Stimulated activated naive CD8-positive, alpha-beta T cell treated with anti-CD3 and anti-CD28 coated beads, Interleukin-15, Interleukin-2, amounts not matched to agents 100 U/mL and 50 U/mL, for 24 hours (primary cell): ENCODE measurements around the gene QDPR.
"Not testable (repeated sequence)": the region's sequence is repeated elsewhere in the genome, so short reads cannot be mapped to it uniquely, and the experiment has no call there.

Experiments
- ATAC-seq: fragments of 150-1000 bp; cut with Tn5 transposase; one replicate; pipeline ENCODE4 v1.10.0; 2021
- DNase-seq: peaks from one replicate; pipeline ENCODE4 v3.0.0; 2021

Gene QDPR

DNA sequence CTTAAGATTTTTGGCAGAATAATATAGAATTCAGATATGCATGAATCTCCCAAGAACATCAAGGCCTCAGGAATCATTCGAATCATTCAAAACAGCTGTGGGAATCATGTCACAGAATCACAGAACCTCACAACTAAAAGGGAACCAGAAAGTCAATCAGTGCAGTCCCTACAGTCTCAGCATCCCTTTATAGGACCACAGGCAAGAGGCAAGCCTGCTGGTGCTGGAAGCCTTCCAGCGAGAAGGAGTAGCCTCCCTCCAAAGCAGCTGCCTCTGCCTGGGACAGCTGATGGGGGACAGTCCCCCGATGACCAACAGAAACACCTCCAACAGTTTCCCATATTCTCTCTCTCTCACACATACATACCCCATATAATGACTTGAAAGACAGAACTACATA lies 20.7 kb downstream of the QDPR start:
- DNase-seq, result no peak
- ATAC-seq, result no peak

DNA sequence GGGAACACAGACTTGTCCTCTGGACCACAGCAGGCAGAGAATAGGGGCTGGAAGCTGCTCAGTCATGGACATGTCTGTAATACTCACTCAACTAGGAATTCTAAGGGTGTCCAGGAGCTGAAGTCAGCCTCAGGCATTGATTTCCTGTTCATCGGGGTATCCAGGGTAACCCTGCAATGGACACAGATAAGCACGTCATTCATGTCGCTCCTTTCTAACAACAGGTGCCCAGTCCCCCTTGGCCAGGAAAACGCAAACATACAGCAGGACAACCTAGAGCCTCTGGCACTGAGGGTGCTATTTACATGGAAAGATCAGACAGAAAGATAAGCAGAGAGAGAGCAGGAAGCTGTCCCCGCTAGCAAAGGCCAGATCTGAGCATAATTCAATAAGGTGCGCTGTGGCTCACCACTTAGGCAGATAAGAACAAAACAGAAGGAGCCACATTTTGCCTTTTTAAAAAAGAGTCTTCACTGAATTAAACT lies 21.3 kb downstream of the QDPR start:
- no peak for DNase-seq
- no peak for ATAC-seq

GRCh38 chr4:17489721-17490120 lies 22.2 kb downstream of the QDPR start:
- DNase-seq (no peak), ATAC-seq (no peak)

DNA sequence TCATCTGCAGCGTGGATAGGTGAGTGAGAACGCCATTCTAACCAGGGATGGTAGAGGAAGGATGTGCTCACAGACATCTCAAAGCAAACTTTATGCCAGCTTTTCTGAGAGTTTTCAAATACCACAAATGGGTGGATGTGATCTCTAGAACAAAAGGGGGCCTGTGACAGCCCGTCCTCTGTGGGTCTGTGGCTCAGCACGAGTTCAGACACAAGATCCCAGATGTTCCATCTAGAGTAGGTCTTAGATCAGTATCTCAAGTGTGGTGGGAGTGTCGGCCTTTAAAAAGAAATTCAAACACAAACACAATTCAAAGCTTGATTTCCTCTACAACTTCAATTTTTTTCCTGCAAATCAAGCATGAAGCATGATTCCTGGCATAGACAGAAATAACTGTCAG lies 22.8 kb downstream of the QDPR start:
- ATAC-seq (no peak), DNase-seq (no peak)

DNA sequence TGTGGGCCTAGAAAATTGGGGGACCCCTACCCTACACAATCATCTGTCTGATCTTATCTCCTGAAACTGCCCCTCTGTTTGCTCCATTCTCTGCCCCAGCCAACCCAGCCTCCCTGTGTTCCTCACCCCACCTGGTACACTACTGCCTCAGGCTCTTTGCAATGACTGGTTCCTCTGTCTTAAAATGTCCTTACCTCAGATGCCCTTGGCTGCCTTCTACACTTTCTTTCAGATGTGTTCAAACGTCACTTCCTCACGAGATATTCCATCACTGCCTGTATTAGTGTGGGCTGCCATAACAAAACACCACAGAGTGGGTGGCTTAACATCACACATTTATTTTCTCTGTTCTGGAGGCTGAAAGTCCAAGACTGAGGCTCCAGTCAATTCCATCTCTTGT lies 29.2 kb downstream of the QDPR start:
- DNase-seq (no peak), ATAC-seq (no peak)

DNA sequence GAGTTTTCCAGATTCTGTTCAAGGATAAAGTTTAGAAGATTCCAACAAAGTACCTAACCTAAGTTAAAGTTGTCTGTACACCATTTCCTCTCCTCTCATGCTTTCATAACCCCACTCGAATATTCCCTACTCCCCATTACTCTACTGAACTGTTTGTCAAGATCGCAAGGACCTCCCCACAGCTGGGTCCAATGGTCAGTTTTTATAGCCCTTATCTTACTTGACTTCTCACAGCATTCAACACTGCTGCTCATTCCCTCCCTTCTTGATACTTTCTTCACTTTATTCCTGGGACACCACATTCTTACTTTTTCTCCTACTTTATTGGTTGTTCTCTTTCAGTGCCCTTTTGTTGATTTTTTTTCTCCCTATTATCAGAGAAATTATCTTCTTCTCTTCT lies 30.9 kb downstream of the QDPR start:
- DNase-seq (no peak), ATAC-seq (no peak)

- DNase-seq (no peak), ATAC-seq (no peak)
Measured at GRCh38 chr4:17480210-17480927, 31.5 kb downstream of the QDPR start.

GRCh38 chr4:17477774-17478472 lies 34.0 kb downstream of the QDPR start:
- ATAC-seq, result no peak
- no peak for DNase-seq

DNA sequence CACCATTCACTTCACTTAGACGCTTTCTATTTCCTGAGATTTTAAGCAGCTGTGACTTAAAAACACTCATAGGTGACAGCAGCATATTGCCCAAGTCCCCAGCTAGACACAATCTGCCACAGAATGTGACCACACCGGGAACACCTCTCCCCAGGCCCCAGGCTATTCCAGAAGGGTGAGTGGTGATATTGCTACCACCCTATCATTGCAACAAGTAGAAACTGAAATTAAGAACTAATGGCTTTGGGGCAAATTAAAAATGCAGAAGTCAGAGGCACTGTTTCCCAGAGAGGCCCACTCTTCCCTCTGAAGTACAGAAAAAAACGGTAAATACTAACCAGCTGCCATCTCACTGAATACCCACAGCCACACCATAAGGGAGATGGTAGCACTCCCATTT lies 35.0 kb downstream of the QDPR start:
- ATAC-seq (no peak), DNase-seq (no peak)

DNA sequence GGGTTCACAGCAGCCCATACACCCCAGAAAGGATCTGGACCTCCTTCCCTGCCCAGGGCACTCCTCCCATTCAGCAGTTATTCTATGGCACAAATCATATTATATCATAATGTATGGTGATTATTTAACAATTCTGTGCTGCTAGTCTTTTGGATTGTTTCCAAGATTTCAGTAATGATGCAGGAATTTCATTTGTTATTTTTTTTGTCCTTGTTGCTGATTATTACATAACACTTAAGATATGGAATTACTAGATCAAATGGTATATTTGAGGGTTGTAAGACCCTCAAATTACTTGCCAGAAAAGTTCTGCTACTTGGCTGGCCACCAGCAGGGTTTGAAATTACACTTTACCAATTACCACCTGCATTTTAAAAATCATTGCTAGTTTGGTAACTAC lies 36.4 kb downstream of the QDPR start:
- ATAC-seq (no peak), DNase-seq (no peak)

DNA sequence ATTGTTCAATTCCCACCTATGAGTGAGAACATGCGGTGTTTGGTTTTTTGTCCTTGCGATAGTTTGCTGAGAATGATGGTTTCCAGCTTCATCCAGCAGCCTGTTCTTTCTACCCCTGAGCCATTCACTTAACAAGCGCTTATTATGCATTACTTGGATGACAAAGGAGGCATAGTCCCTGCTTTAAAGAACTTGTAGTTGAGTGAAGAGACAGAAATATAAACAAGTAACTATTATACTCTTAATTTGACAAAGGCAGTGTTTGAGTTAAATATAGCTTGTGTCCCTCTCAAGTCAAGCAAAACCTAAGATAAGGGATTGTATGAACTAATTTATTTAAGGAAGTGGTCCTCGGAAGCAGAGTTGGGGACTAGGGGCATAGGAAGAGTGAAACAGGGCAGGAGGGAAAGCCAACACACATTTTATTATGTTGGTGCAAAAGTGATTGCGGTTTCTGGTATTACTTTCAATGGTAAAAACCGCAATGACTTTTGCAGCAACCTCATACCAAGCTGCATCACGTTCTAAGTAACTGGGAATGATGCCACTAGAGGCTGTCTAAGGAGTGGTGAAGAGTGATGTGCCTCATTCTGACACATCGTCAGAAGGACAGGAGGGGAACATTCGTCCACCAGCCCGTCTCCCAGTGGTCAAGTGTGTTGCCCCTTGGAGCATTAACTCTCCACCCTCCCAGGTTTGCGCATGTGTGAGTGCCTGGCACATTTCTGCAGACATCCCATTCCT lies 41.8 kb downstream of the QDPR start:
- DNase-seq (no peak), ATAC-seq (no peak)

DNA sequence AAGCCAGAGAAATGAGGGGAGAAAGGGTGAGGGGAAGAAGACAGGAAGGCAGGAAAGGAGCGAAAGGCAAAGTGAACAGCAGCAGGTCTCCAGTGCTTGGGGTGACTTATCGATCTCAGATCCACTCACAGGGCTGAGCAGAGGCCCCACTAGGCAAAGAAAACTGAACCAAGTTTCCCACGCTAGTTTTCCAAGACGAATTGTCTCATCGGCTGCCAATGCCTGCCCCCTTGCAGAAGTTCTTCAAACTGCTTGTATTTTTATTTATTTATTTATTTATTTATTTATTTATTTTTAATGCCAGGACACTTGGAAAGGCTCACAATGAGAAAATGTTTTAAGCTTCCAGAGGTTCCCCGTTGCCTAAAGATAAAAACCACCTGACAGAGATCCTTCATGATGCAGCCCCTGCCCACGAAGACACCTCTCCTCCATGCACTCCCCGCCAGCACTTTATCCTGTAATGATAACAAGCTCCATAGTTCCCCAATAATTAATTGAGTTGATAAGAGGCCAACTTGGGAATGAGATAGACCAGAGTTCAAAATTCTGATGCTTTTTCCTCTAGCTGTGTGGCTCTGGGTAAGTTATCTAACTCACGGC lies 43.2 kb downstream of the QDPR start:
- DNase-seq (no peak), ATAC-seq (no peak)

DNA sequence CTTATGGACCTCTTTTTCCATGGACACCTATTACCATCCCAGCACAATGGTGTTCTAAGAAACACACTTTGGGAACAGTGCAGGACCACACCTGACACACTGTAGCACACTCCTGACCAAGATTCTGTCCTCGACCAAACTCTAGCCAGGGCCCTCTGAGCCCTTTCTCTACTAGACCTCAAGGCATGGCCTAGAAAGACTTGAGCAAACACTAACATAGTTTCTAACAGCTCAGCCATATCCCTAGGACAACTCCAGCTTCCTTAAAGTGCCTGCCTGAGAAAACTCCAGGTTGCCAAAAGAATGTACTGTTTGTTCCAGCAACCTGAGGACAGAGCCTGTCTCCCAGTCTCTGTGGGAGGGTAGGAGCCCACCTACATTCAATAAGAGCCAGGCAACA lies 48.3 kb downstream of the QDPR start:
- DNase-seq, result no peak
- no peak for ATAC-seq

- ATAC-seq (no peak), DNase-seq (no peak)
Measured at GRCh38 chr4:17450269-17450804, 61.6 kb downstream of the QDPR start.

- no peak for ATAC-seq
- DNase-seq, result no peak
Measured at GRCh38 chr4:17448689-17449088, 63.2 kb downstream of the QDPR start.

GRCh38 chr4:17447675-17448298 lies 64.1 kb downstream of the QDPR start:
- ATAC-seq (peak; percentile 90), DNase-seq (peak; percentile 46)

DNA sequence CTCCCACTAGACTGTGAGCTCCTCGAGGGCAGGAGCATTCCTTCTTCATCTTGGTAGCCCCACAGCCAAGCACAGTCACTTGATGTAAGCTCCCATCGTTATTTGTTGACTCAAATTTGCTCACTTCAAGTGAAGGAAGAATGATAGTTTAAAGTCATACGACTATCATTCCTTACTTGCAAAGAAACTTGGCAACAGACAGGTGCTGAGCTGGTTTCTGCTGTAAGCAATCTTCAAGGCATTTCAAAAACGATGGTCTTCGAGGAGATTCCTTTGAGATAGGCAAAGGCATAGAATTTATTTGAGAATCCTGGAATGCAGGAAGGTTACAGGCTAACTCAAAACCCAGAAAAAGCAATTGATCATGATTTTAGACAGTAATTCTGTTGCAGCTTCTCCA lies 64.8 kb downstream of the QDPR start:
- DNase-seq (no peak), ATAC-seq (no peak)

- not testable (repeated sequence) for DNase-seq, ATAC-seq
Measured at GRCh38 chr4:17442477-17442876, 69.4 kb downstream of the QDPR start.

DNA sequence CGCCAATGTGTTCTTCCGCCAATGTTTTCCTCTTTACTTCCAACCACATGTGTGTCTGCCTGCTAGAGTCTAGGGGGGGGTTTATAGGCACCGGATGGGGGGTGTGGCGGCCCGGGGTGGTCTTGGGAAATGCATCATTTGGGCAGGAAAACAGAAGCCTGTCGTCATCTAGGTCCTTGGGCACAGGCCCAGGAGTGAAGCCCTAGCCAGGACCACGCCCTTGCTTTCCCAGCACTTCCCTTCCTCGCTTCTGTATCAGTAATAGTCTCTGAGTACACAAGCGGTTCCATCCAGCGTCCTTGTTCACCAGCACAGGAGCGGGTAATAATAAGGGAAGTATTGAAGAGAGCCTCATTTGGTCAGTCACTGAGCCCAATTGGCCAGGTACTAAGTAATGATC lies 74.5 kb downstream of the QDPR start:
- no peak for ATAC-seq
- DNase-seq, result no peak

DNA sequence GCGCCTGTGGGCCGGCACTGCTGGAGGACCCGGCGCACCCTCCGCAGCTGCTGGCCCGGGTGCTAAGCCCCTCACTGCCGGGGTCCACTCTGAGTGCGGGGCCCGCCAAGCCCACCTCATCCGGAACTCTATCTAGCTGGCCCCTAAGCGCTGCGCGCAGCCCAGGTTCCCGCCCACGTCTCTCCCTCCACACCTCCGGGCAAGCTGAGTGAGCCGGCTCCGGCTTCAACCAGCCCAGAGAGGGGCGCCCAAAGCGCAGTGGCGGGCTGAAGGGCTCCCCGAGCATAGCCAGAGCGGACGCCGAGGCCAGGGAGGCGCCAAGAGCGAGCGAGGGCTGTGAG lies 75.2 kb downstream of the QDPR start:
- ATAC-seq, result no peak

More for the DNA sequence above, 75.2 kb downstream of the QDPR start:
- DNase-seq, result no peak
